GM06990 (cell line): ENCODE measurements around the gene TTC39C.

ENCODE experiments used
- DNase-seq: peaks from one replicate; pipeline ENCODE4 v3.0.0-alpha.2; 2011; ENCODE audit not compliant: insufficient read length; ENCODE audit errors: extremely low read depth
- H3K27me3 ChIP-seq: replicated peaks from 2 replicates; pipeline ENCODE4 v1.6.0; 2011; ENCODE audit warnings: low read length; ENCODE audit not compliant: control insufficient read depth, insufficient read depth
- H3K36me3 ChIP-seq: 2 replicates; pipeline ENCODE4 v1.5.1; 2011; ENCODE audit warnings: low read length; ENCODE audit not compliant: control insufficient read depth, insufficient read depth
- H3K4me3 ChIP-seq: replicated peaks from 2 replicates; pipeline ENCODE4 v1.5.1; 2011; ENCODE audit warnings: low read depth, mild to moderate bottlenecking, control low read depth, low read length
- TF ChIP-seq, protein P1 (sequence below): IDR thresholded peaks from 2 replicates; pipeline ENCODE4 v1.5.1; 2011; ENCODE audit warnings: low read length, control low read depth, mild to moderate bottlenecking, inconsistent platforms; ENCODE audit not compliant: insufficient read depth, poor library complexity, severe bottlenecking

Gene TTC39C

DNA sequence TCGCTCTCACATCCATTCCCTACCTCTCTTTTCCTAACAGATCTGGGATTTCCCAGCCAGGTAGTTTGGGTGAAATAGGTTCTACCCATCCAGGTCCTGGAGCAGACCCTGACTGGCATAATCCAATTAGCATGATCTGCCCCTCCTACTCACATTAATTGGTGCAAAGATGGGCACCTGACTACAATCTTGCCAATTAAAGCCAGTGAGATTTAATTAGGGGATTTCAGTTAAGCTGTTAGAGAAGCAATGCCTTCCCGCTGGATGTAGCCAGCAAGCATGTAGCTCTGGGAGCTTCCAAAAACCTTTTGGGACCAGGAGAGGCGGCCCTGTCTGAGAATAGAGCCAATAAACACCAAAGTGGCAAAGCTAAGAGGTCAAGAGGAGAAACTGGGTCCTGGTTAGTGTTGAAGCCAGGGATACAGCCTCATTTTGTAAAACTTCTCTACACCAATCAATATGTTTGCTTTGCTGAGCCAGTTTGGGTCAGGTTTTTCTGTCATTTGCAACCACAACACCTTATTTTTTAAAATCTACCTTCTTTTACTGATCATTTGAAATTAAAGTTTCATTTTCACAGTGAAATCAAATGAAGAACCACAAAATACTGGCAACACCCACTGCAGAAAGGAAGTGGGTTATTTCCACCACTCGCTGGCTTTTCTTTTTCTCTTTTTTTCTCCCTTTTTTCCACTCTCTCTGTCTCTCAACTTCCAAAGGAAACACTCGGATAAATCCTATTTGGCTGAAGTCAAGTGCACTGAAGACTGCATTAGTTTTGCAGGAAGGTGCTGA is 3.2 kb upstream of the TTC39C start:
- TF ChIP-seq, protein P1, sequence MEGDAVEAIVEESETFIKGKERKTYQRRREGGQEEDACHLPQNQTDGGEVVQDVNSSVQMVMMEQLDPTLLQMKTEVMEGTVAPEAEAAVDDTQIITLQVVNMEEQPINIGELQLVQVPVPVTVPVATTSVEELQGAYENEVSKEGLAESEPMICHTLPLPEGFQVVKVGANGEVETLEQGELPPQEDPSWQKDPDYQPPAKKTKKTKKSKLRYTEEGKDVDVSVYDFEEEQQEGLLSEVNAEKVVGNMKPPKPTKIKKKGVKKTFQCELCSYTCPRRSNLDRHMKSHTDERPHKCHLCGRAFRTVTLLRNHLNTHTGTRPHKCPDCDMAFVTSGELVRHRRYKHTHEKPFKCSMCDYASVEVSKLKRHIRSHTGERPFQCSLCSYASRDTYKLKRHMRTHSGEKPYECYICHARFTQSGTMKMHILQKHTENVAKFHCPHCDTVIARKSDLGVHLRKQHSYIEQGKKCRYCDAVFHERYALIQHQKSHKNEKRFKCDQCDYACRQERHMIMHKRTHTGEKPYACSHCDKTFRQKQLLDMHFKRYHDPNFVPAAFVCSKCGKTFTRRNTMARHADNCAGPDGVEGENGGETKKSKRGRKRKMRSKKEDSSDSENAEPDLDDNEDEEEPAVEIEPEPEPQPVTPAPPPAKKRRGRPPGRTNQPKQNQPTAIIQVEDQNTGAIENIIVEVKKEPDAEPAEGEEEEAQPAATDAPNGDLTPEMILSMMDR, result no peak
- Histone ChIP-seq H3K36me3 (no peaks in the 10 kb centered on the region), H3K4me3 (no peak overlapping the region), H3K27me3 (no peaks in the 10 kb centered on the region)
- no peak for DNase-seq

DNA sequence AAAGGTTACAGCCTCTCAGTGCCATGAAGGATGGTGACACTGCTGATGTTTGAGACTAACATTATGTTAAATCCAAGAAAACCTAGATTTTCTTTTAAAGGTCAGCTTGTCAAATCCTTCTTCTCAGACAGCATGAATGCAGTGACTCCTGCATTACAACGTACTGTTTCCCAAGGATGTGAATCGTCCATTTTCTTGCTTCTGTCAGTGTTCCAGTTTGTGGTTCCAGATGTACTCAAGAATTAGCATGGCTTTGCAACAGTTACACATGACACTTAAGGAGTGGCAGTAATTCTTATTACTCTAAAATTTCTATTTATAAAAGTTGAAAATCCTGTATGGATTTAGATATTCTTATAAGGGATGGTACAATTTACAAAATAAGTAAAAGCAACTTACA is 1.5 kb upstream of the TTC39C start:
- Histone ChIP-seq H3K4me3 (no peak overlapping the region), H3K36me3 (no peaks in the 10 kb centered on the region), H3K27me3 (no peaks in the 10 kb centered on the region)
- TF ChIP-seq, protein P1, result no peak
- no peak for DNase-seq

DNA sequence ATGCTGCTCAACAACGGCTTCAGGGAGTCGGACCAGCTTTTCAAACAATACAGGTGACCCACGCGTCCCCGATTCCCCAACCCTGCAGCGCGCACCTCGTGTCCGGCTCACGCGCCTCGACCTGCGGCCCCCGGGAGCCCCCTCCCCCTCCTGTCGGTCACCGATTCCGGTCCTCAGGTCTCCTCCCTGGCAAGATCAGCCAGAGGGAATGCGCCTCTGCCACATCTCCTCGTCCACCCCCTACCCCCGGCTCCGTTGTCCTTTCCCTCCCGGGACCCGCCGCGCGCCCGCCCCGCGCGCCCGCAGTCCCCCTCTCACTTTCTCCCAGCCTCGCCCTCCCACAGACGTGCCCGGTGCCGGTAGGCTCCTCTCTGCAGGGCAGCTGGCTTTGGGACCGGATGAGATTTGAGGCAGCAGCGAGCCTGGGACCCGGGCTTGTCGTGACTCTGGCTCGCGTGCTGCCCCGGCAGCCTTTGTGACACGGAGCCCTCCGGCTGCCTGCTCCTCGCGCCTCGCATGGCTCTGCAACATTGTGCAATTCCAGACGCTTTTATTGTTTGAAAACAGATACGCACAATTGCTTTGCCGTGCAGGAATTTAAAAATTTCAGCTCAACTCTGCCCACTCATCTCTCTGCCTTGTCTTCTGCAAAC is 558 bp downstream of the TTC39C start:
- no peaks in the 10 kb centered on the region for H3K27me3 ChIP-seq
- peak; percentile 63 for DNase-seq
- peak overlapping the region; percentile 76 for H3K4me3 ChIP-seq
- TF ChIP-seq, protein P1, result no peak
- no peaks in the 10 kb centered on the region; the same call in 1 of the 2 replicates for H3K36me3 ChIP-seq

DNA sequence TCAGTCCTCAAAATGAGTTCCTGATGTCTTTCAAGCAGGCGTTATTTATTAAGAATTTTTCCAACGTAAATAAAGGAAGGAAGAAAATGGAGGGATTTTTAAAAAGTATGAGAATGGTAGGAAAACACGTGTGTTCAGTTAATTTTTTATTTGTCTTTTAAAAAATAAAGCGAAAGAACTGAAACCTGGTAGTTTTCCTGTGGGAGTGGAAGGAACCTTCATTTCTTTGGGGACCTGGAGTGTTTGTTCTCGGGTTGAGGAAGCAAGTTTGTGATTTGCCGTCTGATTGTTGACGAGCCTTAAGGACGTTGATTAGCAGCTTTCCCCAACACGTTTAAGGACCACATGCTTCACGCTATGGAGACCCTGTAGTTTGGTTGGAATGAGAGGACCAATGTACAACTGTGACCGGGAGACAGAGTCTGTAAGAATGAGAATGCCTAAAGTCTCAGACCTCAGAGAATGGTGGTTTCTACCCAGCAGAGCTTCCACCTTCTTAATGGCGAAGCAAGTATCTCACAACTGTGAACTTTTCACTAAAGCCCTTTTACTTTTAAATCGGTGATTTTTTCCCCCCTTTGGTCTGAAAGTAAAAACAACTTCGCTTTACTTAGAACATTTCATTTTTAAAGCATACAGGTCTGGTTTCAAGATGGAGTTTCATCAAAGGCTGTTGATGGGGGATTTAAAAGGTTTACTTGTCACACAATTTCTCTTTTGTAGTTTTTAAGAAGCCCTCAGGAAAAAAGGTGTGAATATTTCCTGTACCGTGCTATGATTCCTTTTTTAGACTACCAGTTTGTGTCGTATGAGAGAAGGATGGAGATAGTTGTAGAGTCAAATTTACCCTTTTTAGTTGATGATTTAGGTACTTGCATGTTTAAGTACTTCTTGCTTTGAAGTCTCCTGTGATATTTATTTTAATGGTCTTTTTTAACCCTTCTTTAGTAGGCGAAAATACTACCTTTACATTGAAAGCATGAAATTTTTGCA is 1.4 kb downstream of the TTC39C start:
- DNase-seq, result no peak
- TF ChIP-seq, protein P1, result no peak
- Histone ChIP-seq H3K4me3 (peak overlapping the region; percentile 76), H3K36me3 (no peaks in the 10 kb centered on the region; the same call in 1 of the 2 replicates), H3K27me3 (no peaks in the 10 kb centered on the region)

GRCh38 chr18:24016643-24017042 is 2.1 kb downstream of the TTC39C start:
- Histone ChIP-seq H3K36me3 (no peaks in the 10 kb centered on the region; the same call in 1 of the 2 replicates), H3K27me3 (no peaks in the 10 kb centered on the region), H3K4me3 (peak overlapping the region; percentile 76)
- TF ChIP-seq, protein P1, result peak; percentile 32
- no peak for DNase-seq
